ENCODE measurements around the gene YTHDF2. TPM values are rescaled to one million over a fixed set of nuclear protein-coding genes. Genes with fewer than 3 reads are reported as not detected.

The YTHDF2 gene
- total and polyA plus RNA-seq, 2 of the 13 experiments (the other 11 are each of a cell fraction or from before 2014, with no cell fraction given) = 48.4 to 59.6 TPM

- peak; percentile 40; the same call in 1 of the 2 replicates for TF ChIP-seq REL (CRISPR knock-in tag; conservative IDR thresholded peaks at IDR 0.05)
- TF ChIP-seq ATRX (CRISPR knock-in tag; IDR thresholded peaks at IDR 0.05; ENCODE audit: borderline replicate concordance) = no peak
- no peak for TF ChIP-seq ZNF737 (CRISPR knock-in tag; IDR thresholded peaks at IDR 0.05; ENCODE audit: borderline replicate concordance)
- TF ChIP-seq WIZ (CRISPR knock-in tag; IDR thresholded peaks at IDR 0.05) = peak; percentile 93
- TF ChIP-seq EP300 (IDR thresholded peaks at IDR 0.05; ENCODE audit: low read depth in 2 of 2, low read length in 2 of 2) = peak; percentile 31 to 36; a peak in 2 of 4 replicates
- peak; percentile 58; the same call in 1 of the 2 replicates for TF ChIP-seq EP300 (CRISPR knock-in tag; IDR thresholded peaks at IDR 0.05; ENCODE audit: borderline replicate concordance)
- no peak for TF ChIP-seq ZNF569 (CRISPR knock-in tag; IDR thresholded peaks at IDR 0.05; ENCODE audit: borderline replicate concordance)
- peak; percentile 100 for TF ChIP-seq PITX1 (CRISPR knock-in tag; IDR thresholded peaks at IDR 0.05)
- no peak for TF ChIP-seq DPF2 (CRISPR knock-in tag; IDR thresholded peaks at IDR 0.05; ENCODE audit: borderline replicate concordance, low read depth)
- peak; percentile 74; the same call in 1 of the 2 replicates for TF ChIP-seq HDAC2 (CRISPR knock-in tag; IDR thresholded peaks at IDR 0.05)
- no peak for TF ChIP-seq GRHL1 (CRISPR knock-in tag; conservative IDR thresholded peaks at IDR 0.05)
- TF ChIP-seq TCF7 (IDR thresholded peaks at IDR 0.05; ENCODE audit: low read depth) = no peak
- TF ChIP-seq, protein P1, sequence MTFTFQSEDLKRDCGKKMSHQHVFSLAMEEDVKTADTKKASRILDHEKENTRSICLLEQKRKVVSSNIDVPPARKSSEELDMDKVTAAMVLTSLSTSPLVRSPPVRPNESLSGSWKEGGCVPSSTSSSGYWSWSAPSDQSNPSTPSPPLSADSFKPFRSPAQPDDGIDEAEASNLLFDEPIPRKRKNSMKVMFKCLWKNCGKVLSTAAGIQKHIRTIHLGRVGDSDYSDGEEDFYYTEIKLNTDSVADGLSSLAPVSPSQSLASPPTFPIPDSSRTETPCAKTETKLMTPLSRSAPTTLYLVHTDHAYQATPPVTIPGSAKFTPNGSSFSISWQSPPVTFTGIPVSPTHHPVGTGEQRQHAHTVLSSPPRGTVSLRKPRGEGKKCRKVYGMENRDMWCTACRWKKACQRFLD (CRISPR knock-in tag; IDR thresholded peaks at IDR 0.05; ENCODE audit: borderline replicate concordance) = peak; percentile 29; the same call in 1 of the 2 replicates
- TF ChIP-seq RXRB (CRISPR knock-in tag; IDR thresholded peaks at IDR 0.05; ENCODE audit: borderline replicate concordance) = no peak; the same call in none of the 2 replicates
- peak; percentile 83 for TF ChIP-seq SKI (IDR thresholded peaks at IDR 0.05; ENCODE audit: partially characterized antibody)
- no peak for TF ChIP-seq ZNF329 (CRISPR knock-in tag; IDR thresholded peaks at IDR 0.05; ENCODE audit: low read depth)
- TF ChIP-seq, protein P2, sequence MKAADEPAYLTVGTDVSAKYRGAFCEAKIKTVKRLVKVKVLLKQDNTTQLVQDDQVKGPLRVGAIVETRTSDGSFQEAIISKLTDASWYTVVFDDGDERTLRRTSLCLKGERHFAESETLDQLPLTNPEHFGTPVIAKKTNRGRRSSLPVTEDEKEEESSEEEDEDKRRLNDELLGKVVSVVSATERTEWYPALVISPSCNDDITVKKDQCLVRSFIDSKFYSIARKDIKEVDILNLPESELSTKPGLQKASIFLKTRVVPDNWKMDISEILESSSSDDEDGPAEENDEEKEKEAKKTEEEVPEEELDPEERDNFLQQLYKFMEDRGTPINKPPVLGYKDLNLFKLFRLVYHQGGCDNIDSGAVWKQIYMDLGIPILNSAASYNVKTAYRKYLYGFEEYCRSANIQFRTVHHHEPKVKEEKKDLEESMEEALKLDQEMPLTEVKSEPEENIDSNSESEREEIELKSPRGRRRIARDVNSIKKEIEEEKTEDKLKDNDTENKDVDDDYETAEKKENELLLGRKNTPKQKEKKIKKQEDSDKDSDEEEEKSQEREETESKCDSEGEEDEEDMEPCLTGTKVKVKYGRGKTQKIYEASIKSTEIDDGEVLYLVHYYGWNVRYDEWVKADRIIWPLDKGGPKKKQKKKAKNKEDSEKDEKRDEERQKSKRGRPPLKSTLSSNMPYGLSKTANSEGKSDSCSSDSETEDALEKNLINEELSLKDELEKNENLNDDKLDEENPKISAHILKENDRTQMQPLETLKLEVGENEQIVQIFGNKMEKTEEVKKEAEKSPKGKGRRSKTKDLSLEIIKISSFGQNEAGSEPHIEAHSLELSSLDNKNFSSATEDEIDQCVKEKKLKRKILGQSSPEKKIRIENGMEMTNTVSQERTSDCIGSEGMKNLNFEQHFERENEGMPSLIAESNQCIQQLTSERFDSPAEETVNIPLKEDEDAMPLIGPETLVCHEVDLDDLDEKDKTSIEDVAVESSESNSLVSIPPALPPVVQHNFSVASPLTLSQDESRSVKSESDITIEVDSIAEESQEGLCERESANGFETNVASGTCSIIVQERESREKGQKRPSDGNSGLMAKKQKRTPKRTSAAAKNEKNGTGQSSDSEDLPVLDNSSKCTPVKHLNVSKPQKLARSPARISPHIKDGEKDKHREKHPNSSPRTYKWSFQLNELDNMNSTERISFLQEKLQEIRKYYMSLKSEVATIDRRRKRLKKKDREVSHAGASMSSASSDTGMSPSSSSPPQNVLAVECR (CRISPR knock-in tag; IDR thresholded peaks at IDR 0.05; ENCODE audit: borderline replicate concordance) = peak; percentile 89
- TF ChIP-seq MZF1 (CRISPR knock-in tag; IDR thresholded peaks at IDR 0.05; ENCODE audit: borderline replicate concordance) = no peak
- TF ChIP-seq MTERF4 (CRISPR knock-in tag; IDR thresholded peaks at IDR 0.05) = peak; percentile 80; the same call in 1 of the 2 replicates
- TF ChIP-seq ESRRA (CRISPR knock-in tag; IDR thresholded peaks at IDR 0.05; ENCODE audit: low read depth) = peak; percentile 82
These were observed at the start of gene YTHDF2 (continued) for GRCh38 chr1:28736450-28737306.

Measured in HepG2 (cell line).